ENCODE measurements around the gene CYP27B1.
"Not testable (repeated sequence)": the region's sequence is repeated elsewhere in the genome, so short reads cannot be mapped to it uniquely, and the experiment has no call there.

CYP27B1 gene

DNA sequence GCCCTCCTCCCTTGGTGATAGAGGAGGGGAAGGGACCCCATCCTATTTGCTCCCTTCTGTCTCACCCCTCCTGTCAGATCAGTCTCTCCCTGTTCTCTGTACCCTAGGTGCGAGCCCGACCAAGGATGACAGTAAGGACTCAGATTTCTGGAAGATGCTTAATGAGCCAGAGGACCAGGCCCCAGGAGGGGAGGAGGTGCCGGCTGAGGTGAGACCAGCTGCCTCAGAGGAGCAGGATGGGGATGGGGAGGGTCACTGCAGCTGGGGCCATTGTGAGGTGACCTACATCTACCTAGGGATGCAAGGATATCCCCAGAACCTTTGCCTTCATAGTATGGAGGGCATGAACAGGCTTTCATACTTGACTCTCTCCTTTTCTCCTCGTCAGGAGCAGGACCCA, 50.6 kb downstream of the CYP27B1 start:
- Mint-ChIP-seq H3K4me1 (peaks cover 6% of the 10 kb centered on the region), H3K4me3 (no peak overlapping the region), H3K36me3 (peaks cover 36% of the 10 kb centered on the region), H3K27me3 (no peaks in the 10 kb centered on the region), H3K27ac (no peak overlapping the region), H3K9me3 (peaks cover 2% of the 10 kb centered on the region)
- DNase-seq (ENCODE audit: low spot score in 2 of 2) (no peak), ATAC-seq (ENCODE audit: low read depth) (no peak)

DNA sequence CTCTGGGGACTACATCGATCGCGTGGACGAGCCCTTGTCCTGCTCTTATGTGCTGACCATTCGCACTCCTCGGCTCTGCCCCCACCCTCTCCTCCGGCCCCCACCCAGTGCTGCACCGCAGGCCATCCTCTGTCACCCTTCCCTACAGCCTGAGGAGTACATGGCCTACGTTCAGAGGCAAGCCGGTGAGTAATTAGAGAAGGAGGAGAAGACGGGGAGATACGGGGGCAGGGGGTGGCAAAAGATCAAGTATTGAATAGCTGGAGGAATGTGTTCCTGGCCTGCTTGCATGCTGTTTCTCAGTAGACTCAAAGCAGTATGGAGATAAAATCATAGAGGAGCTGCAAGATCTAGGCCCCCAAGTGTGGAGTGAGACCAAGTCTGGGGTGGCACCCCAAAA, 51.1 kb downstream of the CYP27B1 start:
- Mint-ChIP-seq H3K4me3 (peak overlapping the region; percentile 32), H3K27me3 (no peaks in the 10 kb centered on the region), H3K4me1 (peaks cover 6% of the 10 kb centered on the region), H3K27ac (peak overlapping the region; percentile 33), H3K36me3 (peaks cover 35% of the 10 kb centered on the region), H3K9me3 (peaks cover 2% of the 10 kb centered on the region)
- ATAC-seq (ENCODE audit: low read depth) (no peak), DNase-seq (ENCODE audit: low spot score in 2 of 2) (no peak)

DNA sequence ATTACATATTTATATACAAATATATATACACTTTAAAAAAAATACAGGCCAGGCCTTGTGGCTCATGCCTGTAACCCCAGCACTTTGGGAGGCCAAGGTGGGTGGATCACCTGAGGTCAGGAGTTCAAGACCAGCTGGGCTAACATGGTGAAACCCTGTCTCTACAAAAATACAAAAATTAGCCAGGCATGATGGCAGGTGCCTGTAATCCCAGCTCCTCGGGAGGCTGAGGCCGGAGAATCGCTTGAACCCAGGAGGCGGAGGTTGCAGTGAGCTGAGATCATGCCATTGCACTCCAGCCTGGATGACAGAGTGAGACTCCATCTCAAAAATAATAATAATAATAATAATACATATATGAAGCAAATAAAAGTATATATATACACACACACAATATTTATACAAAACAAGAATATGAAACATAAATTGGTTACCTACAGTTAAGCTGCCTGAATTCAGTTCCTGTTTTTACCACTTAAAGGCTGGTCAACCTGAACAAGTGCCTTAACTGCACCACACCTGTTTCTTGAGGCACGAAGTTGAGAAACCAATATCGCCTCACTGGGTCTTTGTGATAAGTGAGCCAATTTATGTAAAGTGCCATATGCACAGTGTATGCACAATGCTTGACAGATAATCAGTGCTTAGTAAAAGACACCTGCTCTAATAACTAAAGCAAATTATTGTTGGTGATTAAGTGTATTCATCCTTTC, 51.7 kb downstream of the CYP27B1 start:
- Mint-ChIP-seq H3K4me3 (peak overlapping the region; percentile 21), H3K27ac (peak overlapping the region; percentile 33), H3K36me3 (peaks cover 34% of the 10 kb centered on the region)
- H3K9me3 Mint-ChIP-seq; H3K4me1 Mint-ChIP-seq; H3K27me3 Mint-ChIP-seq; DNase-seq (ENCODE audit: low spot score in 2 of 2): not testable (repeated sequence)
- peak; percentile 95 for ATAC-seq (ENCODE audit: low read depth)

DNA sequence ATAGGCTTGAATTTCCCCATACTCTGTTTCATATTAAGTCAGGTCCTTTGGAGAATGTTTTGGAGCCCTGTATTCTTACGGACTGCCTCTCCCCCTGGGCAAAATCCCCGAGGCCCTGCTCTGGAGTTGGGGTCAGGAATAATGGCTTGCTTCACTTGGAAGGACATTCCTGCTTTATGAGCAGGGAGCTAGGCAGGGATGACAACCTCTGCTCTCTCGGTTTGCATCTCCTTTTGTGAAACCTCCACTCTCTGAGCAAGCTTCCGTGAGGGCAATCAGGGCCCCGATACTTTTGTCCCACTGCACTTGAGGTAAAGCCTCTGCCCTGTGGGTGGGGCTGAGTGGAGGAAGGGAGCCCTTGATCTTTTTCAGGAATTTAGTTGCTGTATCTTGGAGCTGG, 53.7 kb downstream of the CYP27B1 start:
- H3K4me3 Mint-ChIP-seq: no peak overlapping the region
- H3K4me1 Mint-ChIP-seq: peaks cover 6% of the 10 kb centered on the region
- H3K9me3 Mint-ChIP-seq: peaks cover 2% of the 10 kb centered on the region
- ATAC-seq (ENCODE audit: low read depth) (no peak), DNase-seq (ENCODE audit: low spot score in 2 of 2) (no peak)
- no peaks in the 10 kb centered on the region for H3K27me3 Mint-ChIP-seq
- no peak overlapping the region for H3K27ac Mint-ChIP-seq
- H3K36me3 Mint-ChIP-seq: peaks cover 23% of the 10 kb centered on the region

DNA sequence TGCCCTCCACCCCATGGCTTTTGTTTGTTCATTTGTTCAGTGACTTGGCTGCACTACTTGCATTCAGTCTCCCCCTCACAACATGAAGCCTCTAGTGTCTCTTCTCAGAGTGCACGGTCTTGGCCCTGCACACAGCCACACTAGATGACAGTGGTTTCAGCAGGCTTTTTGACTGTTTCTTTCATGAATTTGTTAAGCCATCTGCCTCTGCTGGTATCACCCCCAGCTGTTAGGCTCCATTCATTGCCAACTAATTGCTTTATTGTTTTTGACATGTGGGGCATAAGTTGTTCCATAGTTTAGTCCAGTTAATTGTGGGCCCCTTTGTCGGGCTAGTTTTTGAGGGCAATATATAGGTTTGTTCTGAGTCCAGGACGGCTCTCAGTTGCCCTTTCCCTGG, 54.2 kb downstream of the CYP27B1 start:
- Mint-ChIP-seq H3K27ac (no peak overlapping the region), H3K4me1 (peaks cover 6% of the 10 kb centered on the region), H3K27me3 (no peaks in the 10 kb centered on the region), H3K4me3 (no peak overlapping the region), H3K9me3 (peaks cover 2% of the 10 kb centered on the region), H3K36me3 (peaks cover 19% of the 10 kb centered on the region)
- DNase-seq (ENCODE audit: low spot score in 2 of 2) (no peak), ATAC-seq (ENCODE audit: low read depth) (no peak)
